Endometrial microvascular endothelial cells (primary cell): ENCODE data around the gene ZFYVE28. TPM values are rescaled to one million over a fixed set of nuclear protein-coding genes. Genes with fewer than 3 reads are reported as not detected.

Source experiments
- in situ Hi-C: cut with HindIII; loops from 2 replicates; pipeline ENCODE4 v1.10.0; 2017; ENCODE audit warnings: low sequenced_read_pairs, low pct_unique_long_range_greater_than_20kb; ENCODE audit errors: inconsistent ontology term
- total RNA-seq: library from RNA; depleted of rRNA; stranded (reverse); fragments of >200 nt; gene quantifications from one replicate; pipeline ENCODE4 v1.2.3, GENCODE V29; 2015; ENCODE audit errors: inconsistent ontology term

ZFYVE28 gene
- total RNA-seq, 1 donor from 2014 or later, result 12.3 TPM

DNA sequence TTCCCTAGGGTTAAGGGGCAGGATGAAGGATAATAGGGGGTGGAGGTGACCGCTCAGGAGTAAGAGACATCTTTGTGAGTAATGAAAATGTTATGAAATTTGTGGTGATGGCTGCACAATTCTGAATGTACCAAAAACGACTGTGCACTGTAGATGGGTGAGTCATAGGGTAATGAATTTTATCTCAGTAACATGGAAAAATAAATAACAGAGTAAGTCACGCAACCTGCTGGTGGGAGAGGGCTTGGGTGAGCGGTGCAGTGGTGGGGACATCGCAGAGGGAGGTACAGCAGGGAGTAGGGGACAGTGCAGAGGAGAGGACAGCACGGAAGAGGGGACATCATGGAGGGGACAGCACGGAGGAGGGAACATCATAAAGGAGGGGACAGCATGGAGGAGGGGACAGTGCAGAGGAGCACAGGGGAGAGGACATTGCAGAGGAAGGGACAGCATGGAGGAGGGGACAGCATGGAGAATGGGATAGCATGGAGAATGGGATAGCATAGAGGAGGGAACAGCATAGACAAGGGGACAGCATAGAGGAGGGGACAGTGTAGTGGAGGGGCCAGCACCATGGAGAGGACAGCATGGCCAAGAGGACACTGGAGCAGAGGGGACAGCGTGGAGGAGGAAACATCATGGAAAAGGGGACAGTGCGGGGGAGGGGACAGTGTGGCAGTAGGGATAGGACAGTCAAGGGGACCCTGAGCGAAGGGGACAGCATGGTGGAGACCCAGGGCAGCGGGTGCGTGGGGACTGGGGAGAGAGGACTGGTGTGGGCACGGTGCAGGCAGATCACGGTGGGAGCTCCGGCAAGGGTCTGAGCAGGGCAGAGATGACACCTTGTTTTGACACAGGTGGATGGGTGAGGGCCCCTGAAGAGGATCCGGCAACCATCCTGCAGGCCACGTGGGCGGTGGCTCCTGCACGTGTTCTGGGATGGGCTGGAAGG lies 88.1 kb downstream of the ZFYVE28 start:
- in situ Hi-C loops, result no loop called here

DNA sequence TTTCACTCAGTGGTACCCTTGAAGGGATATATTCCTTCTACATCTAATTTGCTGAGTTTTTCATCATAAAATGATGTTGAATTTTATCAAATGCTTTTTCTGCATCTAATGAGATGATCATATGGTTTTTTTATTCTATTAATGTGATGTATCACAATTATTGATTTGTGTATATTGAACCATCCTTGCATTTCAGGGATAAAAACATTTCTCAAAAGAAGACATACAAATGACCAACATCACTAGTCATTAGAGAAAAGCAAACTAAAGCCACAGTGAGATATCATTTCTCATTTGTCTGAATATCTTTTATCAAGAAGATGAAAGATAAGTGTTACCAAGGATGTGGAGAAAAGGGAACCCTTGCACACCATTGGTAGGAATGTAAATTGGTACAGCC lies 90.9 kb downstream of the ZFYVE28 start:
- in situ Hi-C loops, result no loop called here

DNA sequence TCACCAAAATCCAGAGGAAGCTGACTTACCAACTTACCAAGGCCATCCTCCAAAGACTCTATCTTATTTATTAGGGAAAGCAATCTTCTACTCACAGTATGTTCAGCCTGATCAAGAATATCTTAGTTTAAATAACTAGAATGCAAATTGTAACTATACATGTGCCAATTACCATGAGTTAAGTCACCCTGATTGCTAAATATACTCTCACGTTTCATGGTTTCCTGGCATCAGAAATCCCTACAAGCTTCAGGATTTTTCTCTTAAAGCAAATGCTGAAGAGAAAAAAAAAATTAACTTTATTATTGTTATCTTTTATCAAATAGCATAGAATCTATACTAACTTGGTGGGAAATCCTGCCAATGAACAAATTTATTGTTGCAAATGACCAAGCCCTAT lies 93.6 kb downstream of the ZFYVE28 start:
- in situ Hi-C loops, result no loop called here

DNA sequence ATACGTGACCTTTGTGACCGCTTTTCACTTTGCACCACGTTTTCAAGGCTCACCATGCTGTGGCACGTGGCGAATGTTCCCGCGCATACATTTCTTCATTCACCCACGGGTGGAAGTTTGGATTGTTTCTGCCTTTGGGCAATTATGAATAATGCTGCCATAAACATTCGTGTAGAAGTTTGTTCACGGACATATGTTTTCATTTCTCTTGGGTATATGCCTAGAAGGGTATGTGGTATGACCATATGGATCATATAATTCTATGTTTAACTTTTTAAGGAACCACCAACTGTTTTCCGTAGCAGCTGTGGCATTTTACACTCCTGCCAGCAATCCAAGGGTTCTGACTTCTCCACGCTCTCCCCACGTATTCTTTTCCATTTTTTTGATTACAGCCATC lies 95.6 kb downstream of the ZFYVE28 start:
- in situ Hi-C loops, result no loop called here

DNA sequence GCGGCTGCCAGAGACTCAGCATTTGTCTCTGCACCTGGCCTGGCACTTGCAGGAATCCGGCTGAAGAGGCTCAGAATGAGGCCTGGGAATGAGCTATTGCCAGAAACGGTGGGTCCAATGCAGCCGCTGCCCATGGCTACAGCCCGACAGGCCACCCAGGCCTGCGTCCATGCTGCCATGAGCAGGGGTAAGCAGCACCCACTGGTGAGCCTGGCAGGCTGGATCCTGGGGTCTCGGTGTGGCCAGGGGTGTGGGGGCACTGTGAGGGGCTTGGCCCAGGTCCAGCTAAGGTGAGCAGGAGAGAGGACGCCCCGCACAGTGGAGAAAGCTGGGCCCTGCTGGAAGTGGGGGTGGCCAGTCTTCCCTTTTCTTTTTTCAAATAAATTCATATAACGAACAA lies 96.2 kb downstream of the ZFYVE28 start:
- in situ Hi-C loops, result no loop called here

DNA sequence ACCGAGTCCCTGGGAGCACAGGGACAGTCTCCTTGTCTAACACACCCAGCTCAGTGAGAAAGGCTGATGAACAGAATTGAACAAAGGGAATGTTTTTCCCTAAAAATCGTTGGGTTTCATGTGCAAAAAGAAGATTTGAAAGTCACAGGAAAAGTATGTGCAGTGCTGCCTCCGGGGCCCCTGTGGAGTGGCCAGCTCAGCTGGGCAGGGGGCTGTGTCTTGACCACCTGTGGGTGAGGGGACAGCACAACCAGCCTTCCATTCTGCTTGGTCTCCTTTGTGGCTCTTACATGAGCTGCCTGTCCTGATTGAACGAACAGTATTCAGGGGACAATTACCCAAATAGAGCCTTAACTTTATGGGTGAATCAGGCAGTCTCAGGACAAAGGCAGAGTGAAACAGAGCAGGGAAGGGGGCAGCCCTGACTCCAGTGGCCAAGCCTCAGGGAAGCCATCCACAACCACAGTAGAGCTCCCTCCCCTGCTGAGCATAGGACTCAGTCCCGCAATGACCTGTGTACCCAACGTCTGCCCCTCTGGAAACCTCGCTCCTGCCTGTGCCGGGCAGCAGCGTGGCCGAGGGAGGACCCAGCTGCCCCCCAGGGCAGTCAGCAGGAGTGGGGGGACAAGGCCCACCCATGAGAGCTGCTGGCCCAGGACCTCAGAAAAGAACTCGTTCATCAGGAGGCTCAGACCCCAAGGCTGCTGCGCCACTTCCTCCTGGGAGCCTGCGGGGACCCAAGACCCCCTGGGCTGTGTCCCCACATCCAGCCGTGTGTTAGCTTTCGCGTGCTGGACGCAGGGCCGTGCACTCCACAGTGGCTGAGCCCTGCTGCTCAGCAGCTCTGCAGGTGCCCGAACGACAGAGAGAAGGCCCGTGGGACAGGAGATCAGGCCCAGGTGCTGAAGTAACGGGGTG lies 96.9 kb downstream of the ZFYVE28 start:
- in situ Hi-C loops, result no loop called here

DNA sequence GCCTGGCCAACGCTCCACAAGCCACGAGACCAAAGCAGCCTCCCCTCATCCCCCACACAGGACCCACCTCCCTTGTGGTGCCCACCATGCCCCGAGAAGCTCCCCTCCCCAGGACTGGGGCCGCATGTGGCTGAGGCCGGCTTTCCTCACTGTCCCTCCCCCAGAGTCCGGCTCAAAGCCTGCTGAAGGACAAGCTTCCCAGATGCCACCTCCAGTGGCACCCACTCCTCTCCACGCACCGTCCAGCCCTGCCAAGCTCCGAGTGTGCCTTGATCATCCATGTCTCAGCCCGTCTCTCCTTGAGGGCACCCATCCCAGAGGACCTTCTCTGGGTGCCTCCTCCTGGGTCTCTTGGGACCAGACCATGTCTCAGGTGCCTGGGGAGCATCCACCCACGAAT lies 97.7 kb downstream of the ZFYVE28 start:
- in situ Hi-C loops, result no loop called here

DNA sequence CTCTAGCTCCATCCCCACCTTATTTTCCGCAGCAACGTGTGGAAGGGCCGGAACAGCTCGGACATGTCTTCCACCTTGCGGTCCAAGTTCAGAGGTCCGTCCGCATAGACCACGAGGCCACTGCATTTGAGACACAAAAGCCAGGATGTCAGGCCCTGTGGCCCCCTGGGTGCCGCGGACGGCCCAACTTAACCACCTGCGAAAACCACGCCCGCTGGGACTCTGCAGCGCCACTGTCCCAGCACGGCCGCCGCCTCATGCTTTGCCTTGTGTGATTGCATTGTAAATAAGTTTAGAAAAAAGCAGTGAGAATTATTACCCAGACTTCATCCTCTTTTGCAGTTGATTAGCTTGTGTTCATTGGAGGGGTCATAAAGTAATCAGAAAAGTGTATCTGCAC lies 98.3 kb downstream of the ZFYVE28 start:
- in situ Hi-C loops, result no loop called here

DNA sequence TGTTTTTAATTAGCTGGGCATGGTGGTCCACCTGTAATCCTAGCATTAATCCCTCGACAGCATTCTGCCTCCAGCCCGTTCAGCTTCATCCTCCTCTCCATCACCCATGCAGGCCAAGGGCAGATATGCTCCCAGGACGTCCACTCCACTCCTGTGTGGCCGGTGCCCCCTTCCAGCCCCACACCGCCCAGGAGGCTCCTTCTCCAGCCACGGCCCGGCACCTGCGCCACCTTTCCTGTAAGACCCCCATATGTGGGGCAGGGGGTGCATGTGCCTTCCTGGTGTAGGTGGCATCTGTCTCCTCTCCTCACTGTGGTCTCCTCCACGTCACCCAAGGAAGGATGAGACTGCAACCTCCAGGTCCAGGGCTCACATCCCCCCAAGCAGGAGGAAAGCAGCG lies 99.6 kb downstream of the ZFYVE28 start:
- in situ Hi-C loops, result no loop called here

DNA sequence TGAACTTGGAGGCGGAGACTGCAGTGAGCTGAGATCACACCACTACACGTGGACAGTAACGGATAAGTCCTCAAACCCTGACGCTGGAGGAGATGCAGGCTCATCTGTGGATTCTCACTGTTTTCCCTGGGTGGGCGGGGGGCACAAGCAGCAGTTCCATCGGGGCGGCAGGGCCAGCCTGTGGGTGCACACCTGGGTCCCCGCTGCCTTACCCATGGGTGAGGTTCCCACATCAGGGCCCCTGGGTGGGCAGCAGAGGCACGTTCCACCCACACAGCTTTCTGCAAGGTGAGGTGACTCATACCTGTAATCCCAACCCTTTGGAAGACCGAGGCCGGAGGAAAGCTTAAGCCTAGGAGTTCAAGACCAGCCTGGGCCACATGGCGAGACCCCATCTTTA lies 100.0 kb downstream of the ZFYVE28 start:
- in situ Hi-C loops, result no loop called here

DNA sequence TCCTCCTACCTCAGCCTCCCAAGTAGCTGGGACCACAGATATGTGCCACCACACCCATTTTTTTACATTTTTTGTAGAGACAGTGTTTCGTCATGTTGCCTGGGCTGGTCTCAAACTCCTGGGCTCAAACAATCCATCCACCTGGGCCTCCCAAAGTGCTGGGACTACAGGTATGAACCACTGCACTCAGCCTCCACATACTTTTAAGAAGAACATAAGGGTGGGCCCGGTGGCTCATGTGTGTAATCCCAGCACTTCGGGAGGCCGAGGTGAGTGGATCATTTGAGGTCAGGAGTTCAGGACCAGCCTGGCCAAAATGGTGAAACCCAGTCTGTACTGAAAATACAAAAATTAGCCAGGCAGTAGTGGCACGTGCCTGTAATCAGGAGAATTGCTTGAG lies 105.1 kb downstream of the ZFYVE28 start:
- in situ Hi-C loops, result no loop called here

DNA sequence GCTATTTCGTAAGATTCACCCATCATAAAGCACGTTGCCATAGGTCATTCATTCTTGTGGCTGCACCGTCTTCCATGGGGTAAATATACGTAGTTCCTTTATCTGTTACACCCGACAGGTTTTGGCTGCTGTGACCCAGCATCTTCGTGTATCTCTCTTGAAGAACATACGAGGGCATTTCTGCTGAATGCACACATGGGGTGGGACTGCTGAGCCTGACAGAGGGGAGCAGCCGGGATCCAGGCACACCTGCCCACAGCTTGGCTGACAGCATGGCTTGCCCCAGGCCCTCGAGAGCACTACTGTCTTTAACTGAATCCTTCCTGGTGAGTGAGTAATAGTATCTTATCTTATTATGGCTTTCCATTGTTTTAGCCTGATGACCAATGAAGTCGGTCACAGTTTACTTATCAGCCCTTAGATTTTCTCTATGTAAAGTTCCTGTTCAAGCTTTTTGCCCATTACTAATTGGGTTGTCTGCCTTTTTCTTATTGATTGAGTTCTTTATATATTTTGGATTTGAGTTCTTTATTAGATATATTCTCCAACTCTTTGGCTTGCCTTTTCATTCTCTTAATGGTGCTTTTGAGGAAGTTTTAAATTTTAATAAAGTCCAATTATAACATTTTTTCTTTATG lies 111.6 kb downstream of the ZFYVE28 start:
- in situ Hi-C loops, result no loop called here

DNA sequence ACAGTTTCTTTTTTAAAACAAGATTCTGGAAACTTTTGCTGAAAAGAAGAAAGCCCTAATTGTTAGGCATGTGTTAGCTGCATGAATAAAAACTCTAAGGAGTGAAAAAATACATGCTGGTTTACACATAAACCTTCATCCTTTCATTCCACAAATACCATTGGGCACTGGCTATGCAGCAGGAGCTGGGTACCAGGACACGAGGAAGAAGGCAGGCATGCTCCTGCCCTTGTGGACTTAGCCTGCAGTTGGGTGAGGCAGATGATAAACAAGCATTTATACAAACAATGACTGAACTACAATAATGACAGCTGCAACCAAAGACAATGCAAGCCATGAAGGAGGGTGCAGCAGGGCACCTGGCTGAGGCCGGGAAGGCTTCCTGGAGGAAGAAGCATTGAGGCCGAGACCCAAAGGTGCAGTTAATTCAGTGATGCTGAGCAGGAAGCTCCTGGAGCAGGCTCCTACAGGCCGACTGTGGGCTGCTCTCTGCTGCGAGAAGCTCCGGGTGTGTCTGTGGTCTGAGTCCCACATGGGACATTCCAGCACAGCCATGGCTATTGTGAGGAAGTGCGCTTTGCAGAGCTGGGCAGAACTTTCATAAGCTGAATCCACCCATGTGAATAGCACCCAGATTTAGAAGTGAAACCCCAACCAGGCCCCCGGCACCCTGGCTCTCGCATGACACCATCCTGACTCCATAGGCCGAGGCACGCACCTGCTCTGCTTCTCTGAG lies 112.5 kb downstream of the ZFYVE28 start:
- in situ Hi-C loops, result no loop called here

DNA sequence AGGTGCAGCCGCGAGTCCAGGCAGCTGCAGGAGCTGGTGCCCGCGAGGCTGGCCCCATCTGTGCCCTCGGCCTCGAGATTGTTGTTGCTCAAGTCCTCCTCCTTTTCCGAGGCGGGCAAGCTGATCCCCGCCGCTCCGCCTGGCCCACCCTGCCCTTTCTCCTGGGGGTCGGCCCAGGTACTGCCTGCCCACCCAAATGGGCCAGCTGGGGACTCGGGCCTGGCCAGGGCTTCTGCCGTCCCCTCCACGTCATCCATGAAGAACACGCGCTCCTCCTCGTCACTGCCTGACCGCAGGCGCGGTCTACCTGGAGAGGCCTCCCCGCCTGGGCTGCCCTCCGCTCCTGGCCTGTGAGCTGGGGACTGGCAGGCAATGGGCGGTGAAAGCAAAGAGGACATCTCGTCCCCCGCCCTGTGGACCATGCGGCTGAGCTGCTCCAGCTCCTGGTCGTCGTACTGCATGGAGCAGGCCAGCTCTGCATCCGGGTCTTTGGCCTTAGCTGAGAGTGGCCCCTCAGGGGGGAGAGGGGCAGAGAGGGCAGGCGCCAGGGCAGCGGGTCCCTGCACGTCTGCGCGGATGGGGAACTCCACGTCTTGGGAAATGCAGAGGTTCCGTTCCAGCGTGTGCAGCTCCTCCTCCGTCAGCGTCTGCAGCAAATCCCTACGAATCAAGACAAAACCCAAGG lies 113.4 kb downstream of the ZFYVE28 start:
- in situ Hi-C loops, result no loop called here

DNA sequence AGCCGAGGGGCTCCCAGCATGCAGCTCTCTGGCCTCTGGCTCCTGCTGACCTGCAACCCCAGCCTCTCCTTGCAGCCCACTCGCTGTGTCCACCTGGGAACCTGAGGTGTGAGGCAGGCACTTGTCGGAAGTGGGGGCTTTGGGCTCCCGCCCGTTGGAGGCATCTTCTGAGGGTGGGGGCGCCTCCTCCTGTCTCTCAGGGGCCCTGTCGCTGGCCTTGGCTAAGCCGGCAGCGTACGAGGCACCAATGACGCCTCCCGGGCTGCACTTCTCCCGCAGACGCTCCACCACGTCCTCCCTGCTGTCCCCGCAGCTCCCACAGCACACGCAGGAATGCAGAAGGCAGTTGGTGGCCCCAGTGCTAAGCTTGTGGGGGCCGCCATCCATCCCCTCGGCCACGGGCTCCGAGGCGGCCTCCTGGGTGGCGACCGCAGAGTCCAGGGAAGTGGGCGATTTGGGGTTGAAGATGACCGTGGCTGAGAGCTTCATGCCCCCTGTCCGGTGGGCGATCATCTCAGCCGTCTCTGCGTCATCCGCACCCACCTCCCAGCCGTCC lies 114.0 kb downstream of the ZFYVE28 start:
- in situ Hi-C loops, result no loop called here

DNA sequence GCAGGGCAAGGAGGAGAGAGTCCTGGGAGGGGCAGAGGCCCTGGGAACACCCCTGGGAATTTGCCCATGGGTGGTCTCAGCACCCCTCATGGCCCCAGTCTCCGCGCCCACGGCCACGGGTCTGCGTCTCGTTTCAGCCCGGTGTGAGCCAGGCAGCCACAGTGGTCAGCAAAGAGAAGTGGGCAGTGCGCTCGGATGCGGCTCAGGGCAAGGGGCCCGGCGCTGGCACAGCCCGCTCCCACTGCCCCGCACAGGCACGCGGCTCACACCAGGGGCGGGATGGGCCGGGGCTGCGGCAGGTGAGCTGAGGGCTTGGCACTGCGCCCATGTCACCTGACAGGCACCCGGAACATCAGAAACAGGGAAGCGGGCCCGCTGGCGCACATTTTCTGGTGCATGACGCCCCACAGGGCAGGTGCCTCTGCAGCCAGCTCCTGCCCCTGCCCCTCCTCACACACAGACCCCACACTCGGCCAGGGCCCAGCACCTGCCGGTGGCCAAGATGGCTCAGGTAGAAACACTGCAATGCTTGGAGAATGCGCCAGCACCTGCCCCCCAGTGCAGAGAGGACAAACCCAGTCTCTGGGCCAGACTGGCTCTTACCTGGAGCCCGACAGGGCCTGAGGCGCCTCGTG lies 114.6 kb downstream of the ZFYVE28 start:
- in situ Hi-C loops, result no loop called here

DNA sequence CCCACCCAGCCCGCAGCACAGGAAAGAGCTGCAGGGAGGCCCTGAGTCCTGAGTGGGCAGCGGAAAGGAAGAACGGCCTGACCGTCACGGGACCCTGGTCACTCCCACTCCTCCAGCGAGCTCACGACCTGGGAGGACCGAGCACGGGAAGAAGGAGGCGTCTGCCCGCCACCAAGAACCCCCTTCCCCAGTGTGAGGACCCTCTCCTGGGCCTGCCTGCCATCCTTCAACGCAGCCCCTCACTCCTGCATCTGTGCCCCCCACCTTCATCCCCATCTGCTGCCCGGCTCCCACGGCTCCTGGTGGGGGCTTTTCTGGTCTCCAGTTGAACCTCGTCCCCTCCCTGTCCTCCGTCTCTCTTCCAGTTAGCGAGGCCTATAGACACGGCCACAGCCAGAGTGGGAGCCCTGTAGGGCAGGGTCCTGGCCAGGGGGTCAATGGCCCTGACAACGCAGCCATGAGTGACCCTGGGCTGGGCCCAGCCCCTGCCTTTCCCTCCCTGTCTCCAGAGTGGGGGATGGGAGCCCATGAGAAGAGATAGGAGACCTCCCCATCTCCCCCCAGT lies 115.2 kb downstream of the ZFYVE28 start:
- in situ Hi-C loops, result no loop called here
